SK-N-SH treated with all-trans-retinoic acid at 6 μM for 48 hours (cell line): ENCODE measurements around the gene TSPYL4.

Experiments
- ARNTL ChIP-seq: fragments of 450-650 bp; formaldehyde crosslinking; IDR thresholded peaks from 2 replicates; pipeline ENCODE4 v1.5.0; 2020; ENCODE audit warnings: low read depth, mild to moderate bottlenecking, moderate library complexity, borderline replicate concordance
- PPARA ChIP-seq: fragments of 250-450 bp; sonication (Bioruptor Pico); IDR thresholded peaks from 2 replicates; pipeline ENCODE4 v1.5.0; 2020; ENCODE audit warnings: mild to moderate bottlenecking, borderline replicate concordance
- ZFP30 ChIP-seq: fragments of 450-650 bp; formaldehyde crosslinking; IDR thresholded peaks from 2 replicates; pipeline ENCODE4 v1.5.0; 2022; ENCODE audit warnings: mild to moderate bottlenecking, moderate library complexity
- TF ChIP-seq, protein P1 (sequence below): fragments of 250-450 bp; sonication (Bioruptor Pico); IDR thresholded peaks from 2 replicates; pipeline ENCODE4 v1.5.1; 2020; ENCODE audit warnings: low read depth, mild to moderate bottlenecking, moderate library complexity

DNA sequence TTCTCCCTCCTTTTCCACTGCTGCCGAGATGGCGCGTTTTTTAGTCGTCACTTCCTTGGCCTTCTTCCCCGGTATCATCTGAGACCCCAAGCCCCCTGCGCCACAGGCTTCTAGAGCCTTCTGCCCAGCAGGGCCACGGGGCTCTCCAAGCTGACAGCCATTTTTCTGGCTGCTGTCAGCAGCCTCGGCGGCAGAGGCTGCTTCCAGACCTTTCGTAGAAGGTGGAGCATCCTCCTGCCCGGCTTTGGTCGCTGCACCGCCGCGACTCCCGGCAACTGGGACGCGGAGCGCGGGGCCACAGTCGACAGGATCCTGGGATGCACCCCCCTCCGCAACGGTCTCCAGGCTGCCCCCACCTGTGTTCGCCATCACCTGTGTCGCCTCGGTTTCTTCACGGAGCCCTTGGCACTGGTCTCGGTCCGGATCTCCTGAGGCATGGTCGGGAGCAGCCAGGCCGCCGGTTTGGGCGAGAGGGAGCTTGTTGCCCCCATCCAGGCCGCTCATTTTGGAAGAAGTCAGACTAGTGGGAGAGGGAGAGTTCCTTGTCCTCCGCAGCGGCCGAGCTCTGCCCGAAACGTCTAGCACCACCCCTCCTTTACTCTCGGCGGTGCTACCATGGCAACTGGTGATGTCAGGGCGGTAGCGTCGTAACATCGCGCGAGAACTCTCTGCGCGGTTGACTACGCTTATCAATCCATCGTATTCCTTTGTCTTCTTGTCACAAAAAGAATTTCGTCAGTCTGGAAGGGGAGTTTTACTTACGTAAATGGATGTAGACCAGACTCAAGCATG, at the start of gene TSPYL4:
- no peak for TF ChIP-seq ARNTL
- TF ChIP-seq, protein P1, sequence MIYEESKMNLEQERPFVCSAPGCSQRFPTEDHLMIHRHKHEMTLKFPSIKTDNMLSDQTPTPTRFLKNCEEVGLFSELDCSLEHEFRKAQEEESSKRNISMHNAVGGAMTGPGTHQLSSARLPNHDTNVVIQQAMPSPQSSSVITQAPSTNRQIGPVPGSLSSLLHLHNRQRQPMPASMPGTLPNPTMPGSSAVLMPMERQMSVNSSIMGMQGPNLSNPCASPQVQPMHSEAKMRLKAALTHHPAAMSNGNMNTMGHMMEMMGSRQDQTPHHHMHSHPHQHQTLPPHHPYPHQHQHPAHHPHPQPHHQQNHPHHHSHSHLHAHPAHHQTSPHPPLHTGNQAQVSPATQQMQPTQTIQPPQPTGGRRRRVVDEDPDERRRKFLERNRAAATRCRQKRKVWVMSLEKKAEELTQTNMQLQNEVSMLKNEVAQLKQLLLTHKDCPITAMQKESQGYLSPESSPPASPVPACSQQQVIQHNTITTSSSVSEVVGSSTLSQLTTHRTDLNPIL (CRISPR knock-in tag): no peak
- TF ChIP-seq PPARA (CRISPR knock-in tag): no peak
- TF ChIP-seq ZFP30: no peak
